SK-N-SH (cell line): Measurements from ENCODE around the gene PXN.

Experiments used
- EP300 ChIP-seq, 2 experiments: IDR thresholded peaks; 2 replicates each; pipeline versions ENCODE4 v1.4.0 to v1.6.1; 2012; ENCODE audit warnings: borderline replicate concordance in 1 of 2, low read depth in 1 of 2, low read length in 1 of 2
- EZH2phosphoT487 ChIP-seq: fragments of 200-600 bp; sonication (generic); IDR thresholded peaks from 2 replicates; pipeline ENCODE4 v1.6.1; 2017; ENCODE audit warnings: low read depth, mixed run types, mild to moderate bottlenecking, antibody characterized with exemption, moderate library complexity, borderline replicate concordance
- POLR2AphosphoS5 ChIP-seq: IDR thresholded peaks from 2 replicates; pipeline ENCODE4 v1.6.1; 2012; ENCODE audit warnings: low read depth, low read length
- SIN3A ChIP-seq: IDR thresholded peaks from 2 replicates; pipeline ENCODE4 v1.6.1; 2012; ENCODE audit warnings: low read depth, mild to moderate bottlenecking, low read length, moderate library complexity, borderline replicate concordance
- TAF1 ChIP-seq: IDR thresholded peaks from 2 replicates; pipeline ENCODE4 v1.6.1; 2012; ENCODE audit warnings: low read depth, mild to moderate bottlenecking, low read length, moderate library complexity, borderline replicate concordance
- TCF12 ChIP-seq: IDR thresholded peaks from 2 replicates; pipeline ENCODE4 v1.4.0; 2012
- TF ChIP-seq, protein P1 (sequence below): fragments of 200-600 bp; sonication (generic); IDR thresholded peaks from 2 replicates; pipeline ENCODE4 v1.6.1; 2017; ENCODE audit warnings: antibody characterized with exemption, mild to moderate bottlenecking, moderate library complexity
- TF ChIP-seq, protein P2 (sequence below): IDR thresholded peaks from 2 replicates; pipeline ENCODE4 v1.4.0; 2012; ENCODE audit warnings: low read depth

DNA sequence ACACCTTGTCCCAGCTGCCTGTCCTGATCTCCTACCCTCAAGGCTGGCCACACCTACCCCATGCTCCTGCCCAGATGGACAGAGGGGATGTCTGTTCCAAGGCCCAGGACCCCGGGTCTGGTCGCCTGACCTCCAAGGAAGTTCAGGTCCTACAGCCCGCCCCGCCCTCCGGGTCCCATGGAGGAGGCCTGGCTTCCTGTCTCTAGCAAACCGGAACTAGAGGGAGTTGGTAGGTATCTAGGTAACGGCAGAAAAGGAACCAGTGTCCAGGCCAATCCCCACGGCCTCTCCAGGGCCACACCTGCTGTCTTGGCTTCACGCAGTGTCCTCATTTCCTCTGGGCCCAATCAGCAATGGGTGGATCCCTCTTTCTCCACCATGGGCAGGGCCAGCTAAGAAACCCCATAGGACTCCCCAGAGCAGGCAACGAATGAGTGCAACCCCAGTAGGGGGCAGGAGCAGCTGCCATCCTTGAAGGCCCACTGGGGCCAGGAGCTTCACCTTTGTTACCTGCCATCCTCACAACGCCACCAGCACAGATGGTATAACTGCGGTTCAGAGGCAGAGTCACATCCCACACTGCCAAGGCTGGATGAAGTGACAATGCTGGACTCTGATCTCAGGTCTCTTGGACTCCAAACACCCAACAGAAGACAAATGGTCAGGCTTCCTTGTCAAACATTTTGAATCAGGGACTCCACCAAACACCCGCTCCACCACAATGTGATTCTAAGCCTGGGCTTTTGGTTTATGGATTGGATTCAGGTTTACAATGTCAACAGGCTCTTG is 39.5 kb downstream of the PXN start:
- TF ChIP-seq, protein P1, sequence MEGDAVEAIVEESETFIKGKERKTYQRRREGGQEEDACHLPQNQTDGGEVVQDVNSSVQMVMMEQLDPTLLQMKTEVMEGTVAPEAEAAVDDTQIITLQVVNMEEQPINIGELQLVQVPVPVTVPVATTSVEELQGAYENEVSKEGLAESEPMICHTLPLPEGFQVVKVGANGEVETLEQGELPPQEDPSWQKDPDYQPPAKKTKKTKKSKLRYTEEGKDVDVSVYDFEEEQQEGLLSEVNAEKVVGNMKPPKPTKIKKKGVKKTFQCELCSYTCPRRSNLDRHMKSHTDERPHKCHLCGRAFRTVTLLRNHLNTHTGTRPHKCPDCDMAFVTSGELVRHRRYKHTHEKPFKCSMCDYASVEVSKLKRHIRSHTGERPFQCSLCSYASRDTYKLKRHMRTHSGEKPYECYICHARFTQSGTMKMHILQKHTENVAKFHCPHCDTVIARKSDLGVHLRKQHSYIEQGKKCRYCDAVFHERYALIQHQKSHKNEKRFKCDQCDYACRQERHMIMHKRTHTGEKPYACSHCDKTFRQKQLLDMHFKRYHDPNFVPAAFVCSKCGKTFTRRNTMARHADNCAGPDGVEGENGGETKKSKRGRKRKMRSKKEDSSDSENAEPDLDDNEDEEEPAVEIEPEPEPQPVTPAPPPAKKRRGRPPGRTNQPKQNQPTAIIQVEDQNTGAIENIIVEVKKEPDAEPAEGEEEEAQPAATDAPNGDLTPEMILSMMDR: 0 out of 2 replicates have a peak, but pooled peaks have one; percentile 10
- no peak for TF ChIP-seq TAF1
- TF ChIP-seq POLR2AphosphoS5: no peak
- no peak for TF ChIP-seq SIN3A
- TF ChIP-seq EZH2phosphoT487: no peak
- TF ChIP-seq, protein P2, sequence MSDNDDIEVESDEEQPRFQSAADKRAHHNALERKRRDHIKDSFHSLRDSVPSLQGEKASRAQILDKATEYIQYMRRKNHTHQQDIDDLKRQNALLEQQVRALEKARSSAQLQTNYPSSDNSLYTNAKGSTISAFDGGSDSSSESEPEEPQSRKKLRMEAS: no peak
- TF ChIP-seq EP300 (IDR thresholded peaks at IDR 0.05; ENCODE audit: borderline replicate concordance in 1 of 2, low read depth in 1 of 2, low read length in 1 of 2): no peak
- TF ChIP-seq TCF12: no peak
